ENCODE measurements around the gene KIAA0319L.

DNA sequence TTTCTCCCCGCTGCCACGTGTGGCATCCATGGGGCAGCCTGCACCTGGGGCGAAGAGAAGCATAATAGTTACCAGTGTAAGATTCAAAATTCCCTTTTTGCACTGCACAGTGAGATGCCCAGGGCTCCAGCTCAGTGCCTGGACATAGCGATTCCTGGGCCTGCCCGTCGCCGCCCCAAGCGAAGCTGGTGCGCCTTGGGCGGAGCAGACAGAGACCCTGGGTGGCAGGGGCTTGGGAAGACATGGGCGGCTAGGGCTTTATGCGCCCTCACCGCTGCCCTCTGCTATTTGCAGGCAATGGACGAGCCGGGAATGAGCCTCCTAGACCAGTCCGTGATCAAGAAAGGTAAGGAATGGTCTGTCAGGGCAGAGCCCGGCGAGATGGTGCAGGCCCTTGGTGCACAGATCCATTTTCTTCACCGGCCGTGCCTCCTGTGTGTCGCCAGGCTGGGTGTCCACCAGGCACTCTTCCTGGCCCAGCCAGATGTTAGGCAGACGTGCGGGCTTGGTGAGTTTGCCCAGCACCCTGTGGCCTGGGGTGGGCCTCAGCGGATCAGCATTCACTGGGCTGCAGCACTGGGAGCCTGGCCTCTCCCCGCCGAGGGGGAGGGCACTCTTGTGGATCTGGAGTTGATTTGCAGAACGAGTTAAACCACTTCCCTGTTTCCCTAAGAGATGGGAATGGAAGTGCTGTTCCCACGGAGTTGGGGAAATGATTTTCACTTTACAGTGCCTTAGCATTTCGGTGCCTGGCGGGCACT, 17.6 kb upstream of the KIAA0319L start:
- TF ChIP-seq POLR2A (IDR thresholded peaks at IDR 0.05) (no peak), CTCF (IDR thresholded peaks at IDR 0.05) (no peak)
